NT2/D1 (cell line): ENCODE measurements around the gene KCTD12.

Experiments
- YY1 ChIP-seq: IDR thresholded peaks from 2 replicates; pipeline ENCODE4 v1.6.1; 2011; ENCODE audit not compliant: insufficient read length, insufficient read depth
- ZNF274 ChIP-seq: IDR thresholded peaks from 2 replicates; pipeline ENCODE4 v1.6.1; 2011; ENCODE audit warnings: mild to moderate bottlenecking, low read depth, low read length

DNA sequence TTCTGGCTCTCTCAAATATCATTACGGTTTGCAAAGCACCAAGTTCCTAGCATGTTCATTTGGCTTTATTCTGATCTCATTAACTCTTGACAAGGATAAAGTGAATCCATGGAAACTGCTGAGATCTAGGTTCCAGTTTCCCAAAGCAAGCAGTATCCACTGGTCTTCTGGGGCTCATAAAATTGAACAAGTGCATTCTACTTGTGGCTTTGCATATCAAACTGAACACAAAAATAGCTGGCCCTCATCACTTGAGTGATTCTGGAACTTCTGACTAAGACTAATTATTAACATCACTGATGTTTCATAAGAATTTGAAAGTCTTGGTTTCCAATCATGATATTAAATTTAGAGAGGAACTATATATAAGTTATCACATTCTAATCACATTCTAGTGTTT, 6.3 kb upstream of the KCTD12 start:
- TF ChIP-seq YY1, result no peak
- TF ChIP-seq ZNF274, result no peak
